ENCODE results near the gene SMIM33.
A peak's percentile ranks its signal among the peaks of the same experiment; 100 is the strongest.
"Not testable (repeated sequence)": the region's sequence is repeated elsewhere in the genome, so short reads cannot be mapped to it uniquely, and the experiment has no call there.

The SMIM33 gene

GRCh38 chr5:139470821-139471300, at the start of gene SMIM33:
Gene SMIM33 (plus strand): TSS chr5:139471004. CDS start chr5:139471122, 118 bp downstream.
- DNase-seq = peak; percentile 62

- peak; percentile 84 for DNase-seq
Observed at GRCh38 chr5:139422307-139422893, 48.4 kb upstream of the SMIM33 start.

- DNase-seq = no peak
Observed at GRCh38 chr5:139425497-139425896, 45.3 kb upstream of the SMIM33 start.

- no peak for DNase-seq
Observed at GRCh38 chr5:139426203-139426885, 44.5 kb upstream of the SMIM33 start.

- DNase-seq = no peak
Observed at GRCh38 chr5:139430015-139430414, 40.8 kb upstream of the SMIM33 start.

GRCh38 chr5:139431706-139432105, 39.1 kb upstream of the SMIM33 start:
- no peak for DNase-seq

GRCh38 chr5:139435676-139436075, 35.1 kb upstream of the SMIM33 start:
- no peak for DNase-seq

- DNase-seq = no peak
Observed at GRCh38 chr5:139438707-139439012, 32.1 kb upstream of the SMIM33 start.

- peak; percentile 95 for DNase-seq
Observed at GRCh38 chr5:139439013-139439903, 31.5 kb upstream of the SMIM33 start, which contains the start of gene DNAJC18. Gene DNAJC18 (minus strand): TSS chr5:139439525. CDS start chr5:139439445, 80 bp downstream.

GRCh38 chr5:139440416-139440815, 30.4 kb upstream of the SMIM33 start:
- DNase-seq = not testable (repeated sequence)

GRCh38 chr5:139443831-139444453, 26.9 kb upstream of the SMIM33 start:
- DNase-seq = peak; percentile 37

GRCh38 chr5:139445325-139446170, 25.3 kb upstream of the SMIM33 start:
- no peak for DNase-seq

- peak; percentile 94 for DNase-seq
Observed at GRCh38 chr5:139446956-139447779, 23.6 kb upstream of the SMIM33 start.

GRCh38 chr5:139451176-139451575, 19.6 kb upstream of the SMIM33 start:
- DNase-seq = no peak

GRCh38 chr5:139451878-139452660, 18.7 kb upstream of the SMIM33 start:
- no peak for DNase-seq

- DNase-seq = peak; percentile 45
Observed at GRCh38 chr5:139453683-139454567, 16.9 kb upstream of the SMIM33 start.

- no peak for DNase-seq
Observed at GRCh38 chr5:139454568-139455290, 16.1 kb upstream of the SMIM33 start.

- no peak for DNase-seq
Observed at GRCh38 chr5:139456776-139457175, 14.0 kb upstream of the SMIM33 start.

- DNase-seq = no peak
Observed at GRCh38 chr5:139457241-139457640, 13.6 kb upstream of the SMIM33 start.
